ENCODE measurements around the gene MYLK3. TPM values are rescaled to one million over a fixed set of nuclear protein-coding genes. Genes with fewer than 3 reads are reported as not detected.
A peak's percentile ranks its signal among the peaks of the same experiment; 100 is the strongest.

The MYLK3 gene
- total RNA-seq, 1 donor from 2014 or later, result 0.43 TPM

DNA sequence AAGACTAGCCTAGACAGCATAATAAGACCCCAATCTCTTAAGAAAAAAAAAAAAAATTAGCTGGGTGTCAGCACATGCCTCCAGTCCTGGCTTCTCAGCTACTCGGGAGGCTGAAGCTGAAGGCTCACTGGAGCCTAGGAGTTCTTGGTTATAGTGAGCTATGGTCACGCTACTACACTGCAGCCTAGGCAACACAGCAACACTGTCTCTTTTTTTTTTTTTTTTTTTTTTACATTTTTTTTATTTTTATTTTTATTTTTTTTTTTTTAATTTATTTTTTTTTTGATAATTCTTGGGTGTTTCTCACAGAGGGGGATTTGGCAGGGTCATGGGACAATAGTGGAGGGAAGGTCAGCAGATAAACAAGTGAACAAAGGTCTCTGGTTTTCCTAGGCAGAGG, 54.5 kb downstream of the MYLK3 start:
- Histone ChIP-seq H3K27me3 (no peaks in the 10 kb centered on the region), H3K9me3 (no peaks in the 10 kb centered on the region), H3K4me1 (peaks cover 12% of the 10 kb centered on the region), H3K27ac (no peak overlapping the region), H3K36me3 (no peaks in the 10 kb centered on the region), H3K4me3 (no peak overlapping the region)
- intact Hi-C loops (cut with DNase I), result no loop called here
- TF ChIP-seq, protein P1, sequence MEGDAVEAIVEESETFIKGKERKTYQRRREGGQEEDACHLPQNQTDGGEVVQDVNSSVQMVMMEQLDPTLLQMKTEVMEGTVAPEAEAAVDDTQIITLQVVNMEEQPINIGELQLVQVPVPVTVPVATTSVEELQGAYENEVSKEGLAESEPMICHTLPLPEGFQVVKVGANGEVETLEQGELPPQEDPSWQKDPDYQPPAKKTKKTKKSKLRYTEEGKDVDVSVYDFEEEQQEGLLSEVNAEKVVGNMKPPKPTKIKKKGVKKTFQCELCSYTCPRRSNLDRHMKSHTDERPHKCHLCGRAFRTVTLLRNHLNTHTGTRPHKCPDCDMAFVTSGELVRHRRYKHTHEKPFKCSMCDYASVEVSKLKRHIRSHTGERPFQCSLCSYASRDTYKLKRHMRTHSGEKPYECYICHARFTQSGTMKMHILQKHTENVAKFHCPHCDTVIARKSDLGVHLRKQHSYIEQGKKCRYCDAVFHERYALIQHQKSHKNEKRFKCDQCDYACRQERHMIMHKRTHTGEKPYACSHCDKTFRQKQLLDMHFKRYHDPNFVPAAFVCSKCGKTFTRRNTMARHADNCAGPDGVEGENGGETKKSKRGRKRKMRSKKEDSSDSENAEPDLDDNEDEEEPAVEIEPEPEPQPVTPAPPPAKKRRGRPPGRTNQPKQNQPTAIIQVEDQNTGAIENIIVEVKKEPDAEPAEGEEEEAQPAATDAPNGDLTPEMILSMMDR (IDR thresholded peaks at IDR 0.05), result no peak
- ATAC-seq, result no peak
- DNase-seq, result no peak

DNA sequence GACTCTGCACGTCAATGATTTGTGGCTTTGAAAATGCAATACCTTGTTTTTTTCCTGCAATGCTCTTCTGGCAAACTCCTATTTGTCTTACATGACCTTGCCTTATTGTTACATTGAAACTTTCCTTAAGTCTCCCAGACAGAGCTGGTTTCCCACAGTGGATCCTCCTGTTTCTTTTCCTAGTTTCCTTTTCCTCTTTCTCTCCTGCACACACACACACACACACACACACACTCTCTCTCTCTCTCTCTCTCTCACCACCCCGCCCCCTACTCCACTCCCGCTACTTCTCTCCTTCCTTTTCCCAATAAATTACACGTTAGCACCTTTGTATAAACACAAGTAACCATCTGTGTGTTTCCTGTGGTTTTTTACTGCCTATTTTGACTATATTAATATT, 56.4 kb downstream of the MYLK3 start:
- ATAC-seq (no peak), DNase-seq (no peak)
- intact Hi-C loops (cut with DNase I), result no loop called here
- Histone ChIP-seq H3K4me1 (peaks cover 28% of the 10 kb centered on the region), H3K4me3 (no peak overlapping the region), H3K27me3 (no peaks in the 10 kb centered on the region), H3K9me3 (no peaks in the 10 kb centered on the region), H3K36me3 (no peaks in the 10 kb centered on the region), H3K27ac (no peak overlapping the region)
- TF ChIP-seq, protein P1 (IDR thresholded peaks at IDR 0.05), result no peak

DNA sequence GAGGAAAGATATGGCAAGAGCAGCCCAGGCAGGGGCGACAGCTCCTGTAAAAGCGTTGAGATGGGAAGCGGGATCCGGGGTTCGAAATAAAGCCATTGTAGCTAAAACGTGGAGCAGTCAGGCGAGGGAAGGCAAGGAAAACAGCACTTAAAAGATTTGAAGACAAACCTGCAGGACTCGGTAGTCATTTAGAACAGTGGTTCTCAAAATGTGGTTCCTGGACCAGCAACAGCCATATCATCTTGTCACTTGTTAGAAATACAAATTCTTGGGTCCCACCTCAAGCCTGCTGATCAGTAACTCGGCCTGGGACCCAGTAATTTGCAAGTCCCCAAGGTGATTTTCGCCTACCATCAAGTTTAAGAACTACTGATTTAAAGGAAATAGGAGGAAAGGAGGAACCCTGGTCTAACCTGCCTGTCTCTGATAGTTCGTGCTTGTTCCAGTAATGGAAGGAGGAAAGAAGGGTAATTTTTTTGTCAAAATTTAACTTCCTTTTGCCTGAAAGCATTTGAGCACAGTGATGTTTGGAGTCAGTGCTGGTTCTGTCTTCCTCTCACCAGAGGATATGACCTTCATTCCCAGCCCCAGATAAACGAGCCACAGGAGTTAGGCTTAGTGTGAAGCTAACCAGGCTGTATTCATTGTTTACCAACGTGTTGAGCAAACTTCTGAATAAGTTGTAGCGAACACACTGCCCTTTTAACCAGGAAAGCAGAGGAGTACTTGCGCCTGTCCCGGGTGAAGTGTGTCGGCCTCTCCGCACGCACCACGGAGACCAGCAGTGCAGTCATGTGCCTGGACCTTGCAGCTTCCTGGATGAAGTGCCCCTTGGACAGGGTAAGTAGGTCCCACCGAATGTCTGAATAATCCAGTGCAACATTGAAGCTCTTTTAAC, 57.6 kb downstream of the MYLK3 start:
- no peak for ATAC-seq
- intact Hi-C loops (cut with DNase I), result no loop called here

DNA sequence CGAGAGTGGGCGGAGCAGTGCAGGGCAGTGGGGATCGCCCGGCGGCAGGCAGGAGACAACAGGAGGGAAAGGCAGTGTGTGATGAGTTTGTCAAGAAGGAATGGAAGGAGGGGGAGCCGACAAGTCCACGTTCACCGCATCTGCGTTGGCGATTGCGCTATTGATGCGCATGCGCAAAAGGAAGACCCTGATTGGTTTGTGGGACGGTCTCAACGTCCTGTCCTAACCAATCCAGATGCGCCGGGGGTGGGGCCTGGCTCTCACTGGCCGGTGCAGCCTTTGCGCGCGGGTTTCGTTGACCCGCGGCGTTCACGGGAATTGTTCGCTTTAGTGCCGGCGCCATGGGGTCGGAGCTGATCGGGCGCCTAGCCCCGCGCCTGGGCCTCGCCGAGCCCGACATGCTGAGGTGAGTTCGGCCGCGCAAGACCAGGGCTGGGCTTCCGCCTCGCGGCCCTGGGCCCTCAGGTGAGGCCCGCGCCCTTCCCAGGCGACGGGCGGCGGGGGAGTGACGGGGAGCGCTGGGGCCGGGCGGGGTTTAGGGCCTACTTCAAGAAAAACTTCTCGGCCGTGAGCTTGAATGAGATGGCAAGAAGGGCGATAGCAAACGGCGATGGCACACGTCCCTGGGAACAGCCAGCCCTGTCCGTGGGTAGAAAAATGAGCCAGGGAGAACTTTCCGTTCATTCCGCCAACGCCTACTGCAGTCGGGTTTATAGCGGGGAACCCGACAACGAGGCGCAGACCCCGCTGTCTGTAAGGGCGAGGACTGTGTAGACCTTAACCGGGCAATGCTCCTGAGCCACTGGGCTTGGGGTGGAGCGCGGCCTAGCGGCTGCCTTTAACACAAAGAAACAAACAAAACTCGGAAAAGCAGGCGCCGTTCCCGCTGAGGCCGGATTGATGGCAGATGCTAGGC, 58.5 kb downstream of the MYLK3 start, which contains the start of gene ORC6:
TSS of gene ORC6 (plus strand) at position 295 of the 916 bp plus-strand sequence. CDS start at position 342, 47 bp downstream.
- H3K9me3 ChIP-seq, result no peaks in the 10 kb centered on the region
- ATAC-seq, result peak; percentile 91
- peak within 1 kb of the TSS; percentile 89 for H3K4me3 ChIP-seq
- peak within 1 kb of the TSS; percentile 91 for H3K27ac ChIP-seq
- DNase-seq, result peak; percentile 99
- TF ChIP-seq, protein P1 (IDR thresholded peaks at IDR 0.05), result peak; percentile 29
- intact Hi-C loops (cut with DNase I), result no loop called here
- H3K36me3 ChIP-seq, result no peaks in the 10 kb centered on the region
- H3K27me3 ChIP-seq, result no peaks in the 10 kb centered on the region
- H3K4me1 ChIP-seq, result peaks cover 32% of the 10 kb centered on the region

More for the DNA sequence above, 57.6 kb downstream of the MYLK3 start:
- Histone ChIP-seq H3K27me3 (no peaks in the 10 kb centered on the region), H3K9me3 (no peaks in the 10 kb centered on the region), H3K4me3 (peak overlapping the region; percentile 89), H3K4me1 (peaks cover 32% of the 10 kb centered on the region), H3K36me3 (no peaks in the 10 kb centered on the region), H3K27ac (no peak overlapping the region)
- TF ChIP-seq, protein P1 (IDR thresholded peaks at IDR 0.05), result no peak
- no peak for DNase-seq

DNA sequence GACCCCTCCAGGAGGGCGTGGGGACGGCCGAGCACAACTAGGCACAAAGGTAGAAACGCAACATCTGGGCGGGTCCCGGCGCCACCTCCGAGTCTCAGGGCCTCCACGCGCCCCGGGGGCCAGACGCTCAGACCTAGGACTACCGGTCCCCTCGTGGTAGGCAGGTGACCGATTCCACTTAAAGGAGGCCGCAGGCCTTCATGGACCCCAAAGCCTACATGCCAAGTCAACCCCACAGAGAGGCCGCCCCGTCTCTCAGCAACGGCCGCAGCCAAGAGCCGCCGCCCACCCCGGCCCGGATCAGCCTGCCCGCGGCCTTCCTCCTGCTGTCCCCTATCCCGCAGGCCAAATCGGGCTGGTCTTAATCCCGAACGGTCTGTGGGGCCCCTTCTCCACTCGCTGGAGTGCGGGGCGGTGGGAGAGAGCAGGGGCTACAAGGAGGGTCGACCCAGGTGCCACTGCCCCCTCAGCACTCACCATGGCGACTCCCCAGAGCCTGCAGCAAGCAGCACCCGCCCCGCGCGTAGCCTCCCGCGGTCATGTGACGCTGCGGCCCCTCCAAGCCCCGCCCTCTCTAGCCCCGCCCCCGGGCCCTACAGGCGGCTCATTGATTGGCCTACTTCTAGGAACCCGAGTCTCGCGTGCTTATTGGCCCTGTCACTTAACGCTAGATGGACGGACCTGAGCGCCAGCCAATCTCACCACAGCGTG, 59.3 kb downstream of the MYLK3 start, which contains the start of gene VPS35:
TSS of gene VPS35 (minus strand) at position 525 of the 711 bp plus-strand sequence. CDS start at position 480, 45 bp downstream.
- peak; percentile 97 for ATAC-seq
- Histone ChIP-seq H3K9me3 (no peaks in the 10 kb centered on the region), H3K4me1 (peaks cover 32% of the 10 kb centered on the region), H3K27ac (peak within 1 kb of the TSS; percentile 91), H3K4me3 (peak within 1 kb of the TSS; percentile 89), H3K27me3 (no peaks in the 10 kb centered on the region), H3K36me3 (no peaks in the 10 kb centered on the region)
- peak; percentile 100 for DNase-seq
- TF ChIP-seq, protein P1 (IDR thresholded peaks at IDR 0.05), result peak; percentile 33
- intact Hi-C loops (cut with DNase I), result no loop called here
